Colon (tissue), 2 donors: Measurements from ENCODE around the gene MYOCD.

ENCODE experiments used
- FAIRE-seq: peaks from 2 replicates; lab custom pipeline; 2012; peaks lifted over from hg19 to GRCh38; lab: Jason Lieb, UNC
- donor health status: control.
- donor health status: control.

MYOCD gene

DNA sequence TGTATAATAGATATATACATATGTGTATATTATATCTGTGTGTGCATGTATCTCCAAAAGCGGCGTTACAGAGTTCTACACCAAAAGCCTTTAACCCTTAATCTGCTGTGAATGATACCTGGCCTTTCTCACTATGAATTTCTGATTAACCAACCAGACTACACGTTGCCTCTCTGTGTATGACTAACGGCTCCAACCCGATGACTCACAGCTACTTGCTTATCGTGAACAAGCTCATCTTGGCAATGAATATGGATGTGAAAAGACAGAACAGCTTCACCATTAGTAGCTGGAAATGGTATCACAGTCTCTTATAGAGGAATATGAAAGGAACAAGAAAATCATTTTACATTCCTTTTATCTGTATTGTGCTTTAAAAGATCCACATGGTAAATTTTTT, 99.9 kb downstream of the MYOCD start:
- FAIRE-seq, result no peak

DNA sequence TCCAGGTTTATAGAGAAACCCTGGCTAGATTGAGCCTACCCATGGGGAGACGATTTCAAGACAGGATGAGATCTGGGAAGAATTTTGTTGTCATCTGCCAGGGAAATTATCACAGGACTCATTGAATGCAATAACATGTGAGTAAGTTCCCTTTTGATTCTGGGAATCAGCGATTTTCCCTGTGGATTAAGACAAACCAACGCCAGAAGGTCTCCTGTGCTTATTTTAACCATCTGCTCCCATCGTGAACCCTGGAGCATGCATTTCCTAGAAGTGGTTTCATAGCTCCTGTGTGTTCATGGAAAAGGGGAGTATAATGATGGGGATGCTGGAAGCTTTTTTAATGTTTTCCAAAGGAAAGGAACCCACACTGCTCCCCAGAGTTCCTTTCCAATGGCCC, 102.6 kb downstream of the MYOCD start:
- FAIRE-seq, result no peak

DNA sequence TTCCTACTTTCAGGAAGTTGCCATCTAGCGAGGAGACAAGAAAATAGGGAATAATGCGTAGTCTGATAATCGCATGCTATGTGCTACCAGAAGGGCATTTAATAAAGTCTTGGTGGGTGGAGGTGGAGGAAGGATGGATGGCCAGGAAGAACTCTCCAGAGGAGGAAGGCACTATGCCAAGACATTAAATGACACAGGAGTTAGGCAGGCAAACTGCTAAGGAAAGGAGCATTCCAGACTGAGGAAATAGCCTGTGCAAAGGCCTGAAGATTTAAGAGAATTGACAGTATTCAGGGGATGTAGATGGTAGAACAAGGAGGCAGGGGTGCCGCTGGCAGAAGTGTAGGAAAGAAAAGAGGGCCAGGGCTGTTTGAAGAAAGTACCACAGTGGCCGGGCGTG, 104.3 kb downstream of the MYOCD start:
- FAIRE-seq, result no peak

DNA sequence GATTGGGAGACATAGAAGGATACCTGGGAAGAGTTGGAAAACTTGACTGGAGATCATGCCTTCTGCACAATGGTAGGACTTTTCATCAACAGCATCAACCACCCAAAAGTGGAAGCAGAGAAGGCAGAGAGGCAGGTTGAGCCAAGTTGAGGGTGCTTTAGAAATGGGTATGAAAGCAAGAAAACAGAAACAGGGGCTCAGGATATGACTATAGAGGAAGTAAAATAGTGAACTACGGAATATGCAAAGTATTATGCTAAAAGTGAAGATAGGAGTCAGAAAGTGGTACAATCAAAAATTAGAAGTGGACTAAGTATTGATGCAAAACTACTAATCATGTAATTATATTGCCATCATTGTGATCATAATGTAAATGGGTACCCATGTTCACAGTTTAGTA, 107.5 kb downstream of the MYOCD start:
- no peak for FAIRE-seq

DNA sequence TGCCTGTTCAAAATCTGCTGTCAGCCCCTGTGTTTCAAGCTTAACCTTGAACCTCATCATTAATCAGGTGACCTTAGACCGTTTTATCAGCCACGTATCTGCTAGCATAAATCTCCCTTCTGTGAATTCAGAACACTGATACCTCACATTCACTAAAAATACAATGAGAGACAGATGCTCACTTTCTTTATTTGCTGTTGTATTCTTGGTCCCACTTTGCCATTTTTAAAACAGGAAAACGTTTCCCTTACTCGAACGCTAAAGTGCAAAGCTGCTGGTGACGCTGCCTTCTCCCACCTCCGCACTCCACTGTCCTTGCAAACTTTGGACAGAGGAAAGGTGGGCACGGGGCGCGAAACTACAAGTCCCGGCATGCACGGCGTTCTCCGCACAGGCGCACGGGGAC, 123.4 kb downstream of the MYOCD start:
- no peak for FAIRE-seq

DNA sequence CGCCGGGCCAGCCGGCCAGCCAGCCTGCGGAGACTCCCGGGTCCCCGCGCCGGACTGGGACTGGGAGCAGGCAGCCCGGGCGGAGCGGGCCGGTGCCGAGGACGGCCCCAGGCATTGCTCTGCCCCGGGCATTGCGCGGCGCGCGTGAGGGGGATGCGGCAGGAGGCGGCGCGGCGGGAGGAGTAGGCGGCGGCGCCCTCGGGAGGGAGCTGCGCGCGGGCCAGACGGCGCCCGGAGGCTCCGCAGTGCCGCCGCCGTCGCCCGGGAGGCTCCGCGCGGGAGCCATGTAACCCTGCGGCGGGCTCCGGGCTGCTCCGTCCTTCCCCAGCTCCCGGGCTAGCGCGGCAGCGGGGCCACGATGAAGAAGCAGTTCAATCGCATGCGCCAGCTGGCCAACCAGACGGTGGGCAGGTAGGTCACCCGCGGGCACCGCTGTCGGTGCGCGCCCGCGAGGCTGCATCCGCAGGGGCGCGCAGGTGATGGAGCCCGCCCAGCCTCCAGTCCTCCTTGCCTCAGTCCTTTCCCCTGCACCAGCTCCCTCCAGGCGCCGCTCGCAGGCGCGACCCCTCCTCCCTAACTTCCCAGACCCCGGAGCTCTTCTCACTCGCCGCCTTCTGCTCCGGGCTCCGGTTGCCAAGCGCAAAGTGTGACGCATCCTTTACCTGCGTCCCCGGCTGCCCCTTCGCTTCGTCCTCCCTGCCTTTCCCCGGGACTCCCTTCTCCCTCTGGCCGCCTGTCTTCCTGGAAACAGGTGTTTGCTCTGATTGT, 124.0 kb downstream of the MYOCD start, which contains the start of gene ARHGAP44:
TSS of gene ARHGAP44 (plus strand) at position 18 of the 768 bp plus-strand sequence. CDS start at position 359, 341 bp downstream.
- FAIRE-seq, result no peak

DNA sequence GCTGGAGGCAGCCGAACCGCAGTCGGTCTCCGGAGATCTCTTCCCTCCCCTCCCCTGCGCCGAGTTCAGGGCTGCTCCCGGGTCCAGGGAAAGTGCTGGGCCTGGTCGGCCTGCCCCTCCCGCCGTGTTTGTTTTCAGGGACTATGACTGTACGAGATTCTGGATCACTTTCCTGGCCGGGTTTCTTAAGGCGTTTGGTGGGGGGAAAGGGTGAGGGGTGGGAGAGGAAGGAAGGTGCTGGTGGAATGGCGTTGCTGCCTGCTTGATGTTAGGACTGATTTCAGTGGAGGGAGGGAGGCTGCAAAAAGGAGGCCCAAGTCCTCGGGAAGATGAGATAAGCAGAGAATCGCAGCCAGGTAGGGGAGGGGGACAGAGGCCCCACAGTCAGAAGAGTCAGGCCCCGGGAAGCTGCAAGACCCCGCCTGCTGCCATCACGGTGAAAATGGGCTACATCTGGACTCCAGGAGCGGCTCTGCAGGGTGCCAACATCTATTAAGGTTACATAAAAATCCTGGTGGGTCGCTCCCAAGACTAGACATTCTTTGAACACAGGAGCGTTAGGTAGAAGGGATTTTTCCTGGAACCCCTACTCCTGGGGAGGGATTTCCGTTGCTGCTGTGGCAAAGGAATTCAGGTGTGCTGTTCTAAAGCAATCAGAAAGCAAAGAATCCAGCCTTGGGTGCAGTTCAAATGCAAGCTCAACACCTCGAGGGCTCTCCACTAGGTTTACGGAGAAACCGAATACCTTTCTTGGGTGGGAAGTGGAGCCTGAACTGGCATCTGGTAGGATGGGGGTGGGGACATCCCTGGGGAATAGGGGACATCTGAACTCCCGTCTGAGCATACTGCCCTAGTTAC, 124.8 kb downstream of the MYOCD start:
- FAIRE-seq, result no peak

DNA sequence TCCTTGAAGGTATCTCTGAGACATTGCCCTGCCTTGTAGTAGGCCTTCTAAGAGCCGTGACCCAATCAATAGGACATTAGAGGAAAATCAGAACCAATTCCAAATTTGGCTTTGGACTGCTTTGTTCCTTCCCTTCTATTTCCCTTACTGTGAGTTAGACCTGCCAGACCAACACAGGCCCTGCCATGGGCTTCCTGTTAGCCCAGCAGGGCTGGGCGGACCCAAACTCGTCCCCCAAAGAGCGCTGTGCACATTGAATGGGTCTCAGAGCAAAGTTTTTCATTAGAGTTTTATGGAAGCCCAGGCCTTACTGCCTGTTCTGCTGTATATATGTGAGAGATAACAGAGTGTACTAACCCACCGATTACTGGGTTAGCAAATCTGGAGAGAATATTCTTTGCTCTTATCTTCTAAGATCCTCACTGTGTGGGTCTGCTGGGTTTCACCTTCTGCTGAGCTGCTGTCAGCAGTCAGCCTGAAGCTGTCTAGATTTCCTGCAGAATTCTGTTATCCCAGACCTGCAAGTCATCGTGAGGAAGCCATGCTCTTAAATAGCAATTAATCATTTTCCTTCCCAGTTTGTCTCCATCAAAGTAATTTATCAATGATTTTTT, 129.3 kb downstream of the MYOCD start:
- no peak for FAIRE-seq

DNA sequence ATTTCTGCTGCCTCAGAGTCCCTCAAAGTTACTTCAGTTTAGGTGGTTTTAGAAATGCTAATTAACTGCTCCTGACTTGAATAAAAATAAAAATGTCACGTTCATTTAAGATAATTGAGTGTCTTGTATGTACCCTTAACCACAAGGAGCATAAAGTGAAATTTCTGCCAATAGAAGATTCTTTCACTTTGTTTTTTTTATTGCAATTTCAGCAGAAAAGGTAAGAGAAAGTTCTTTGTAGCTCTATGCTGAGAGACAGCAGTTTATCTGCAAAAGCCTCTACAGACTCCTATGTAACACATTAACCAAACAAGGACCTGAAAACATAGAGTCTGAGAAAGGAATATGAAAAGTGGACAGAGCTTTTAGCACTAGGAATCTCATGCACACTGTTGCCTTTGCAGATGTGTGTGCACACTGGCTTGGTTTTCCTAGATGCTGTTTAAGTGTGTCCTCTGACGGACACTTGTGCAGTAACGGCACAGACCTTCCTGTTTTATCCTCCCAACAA, 135.2 kb downstream of the MYOCD start:
- FAIRE-seq, result no peak

DNA sequence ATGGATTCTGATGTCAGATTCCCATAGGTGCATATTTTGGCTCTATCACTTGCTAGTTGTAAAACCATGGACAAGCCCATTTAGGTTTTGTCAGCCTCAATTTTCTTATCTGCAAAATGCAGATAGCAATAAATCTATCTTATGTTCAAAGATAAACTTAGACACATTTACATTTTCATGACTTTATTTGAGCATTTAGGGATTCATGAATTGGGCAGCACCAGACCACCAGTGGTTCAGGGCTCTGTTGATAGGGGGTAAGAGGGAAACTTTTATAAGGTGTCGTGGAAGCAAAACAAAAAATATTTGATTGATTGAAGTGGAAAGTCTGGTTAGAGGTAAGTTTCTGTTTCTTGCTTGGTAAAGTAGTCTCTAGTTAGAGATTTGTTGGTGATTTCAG, 140.9 kb downstream of the MYOCD start:
- no peak for FAIRE-seq

DNA sequence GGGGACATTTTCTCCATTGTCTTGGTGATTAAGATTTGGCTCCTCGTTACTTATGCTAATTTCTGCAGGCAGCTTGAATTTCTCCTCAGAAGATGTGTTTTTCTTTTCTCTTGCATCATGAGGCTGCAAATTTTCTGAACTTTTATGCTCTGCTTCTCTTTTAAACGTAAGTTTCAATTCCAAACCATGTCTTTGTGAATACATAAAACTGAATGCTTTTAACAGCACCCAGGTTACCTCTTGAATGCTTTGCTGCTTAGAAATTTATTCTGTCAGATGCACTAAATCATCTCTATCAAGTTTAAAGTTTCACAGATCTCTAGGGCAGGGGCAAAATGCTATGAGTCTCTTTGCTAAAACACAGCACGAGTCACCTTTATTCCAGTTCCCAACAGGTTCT, 143.0 kb downstream of the MYOCD start:
- no peak for FAIRE-seq

DNA sequence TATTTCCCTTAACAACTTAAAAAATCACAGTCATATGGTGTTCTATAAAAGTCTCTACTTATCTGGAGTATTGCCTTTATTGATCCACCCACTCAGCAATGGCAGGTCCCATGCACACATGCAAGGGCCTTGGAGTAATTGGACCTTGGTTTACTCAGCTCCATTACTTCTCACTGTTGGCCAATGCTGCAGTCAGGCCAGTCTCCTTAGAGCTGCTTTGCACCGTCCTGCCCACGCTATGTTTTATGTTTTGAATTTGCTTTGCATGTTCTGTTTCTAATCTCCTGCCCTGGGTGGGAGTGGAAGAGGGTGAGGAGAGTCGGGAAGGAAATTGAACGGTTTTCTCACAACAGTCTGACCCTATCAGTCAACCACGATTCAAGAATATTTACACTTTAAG, 147.2 kb downstream of the MYOCD start:
- no peak for FAIRE-seq

DNA sequence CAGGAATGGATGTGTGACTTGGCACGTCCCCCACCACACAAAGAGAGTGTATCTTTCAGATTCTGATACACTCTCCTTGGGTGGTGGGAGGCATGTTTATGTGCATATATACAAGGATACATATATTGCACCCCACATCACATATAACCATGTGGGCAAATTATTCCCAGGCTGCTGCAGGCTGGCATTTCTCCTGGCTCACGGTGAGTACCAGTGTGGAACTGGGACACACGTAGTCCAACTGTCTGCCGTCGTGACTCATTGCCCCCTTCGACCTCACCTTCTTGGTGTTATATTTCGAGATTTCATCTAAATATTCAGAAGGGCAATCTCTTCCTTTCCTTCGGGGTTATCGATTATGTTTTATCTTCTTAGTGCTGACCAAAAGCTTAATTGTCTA, 148.0 kb downstream of the MYOCD start:
- no peak for FAIRE-seq

DNA sequence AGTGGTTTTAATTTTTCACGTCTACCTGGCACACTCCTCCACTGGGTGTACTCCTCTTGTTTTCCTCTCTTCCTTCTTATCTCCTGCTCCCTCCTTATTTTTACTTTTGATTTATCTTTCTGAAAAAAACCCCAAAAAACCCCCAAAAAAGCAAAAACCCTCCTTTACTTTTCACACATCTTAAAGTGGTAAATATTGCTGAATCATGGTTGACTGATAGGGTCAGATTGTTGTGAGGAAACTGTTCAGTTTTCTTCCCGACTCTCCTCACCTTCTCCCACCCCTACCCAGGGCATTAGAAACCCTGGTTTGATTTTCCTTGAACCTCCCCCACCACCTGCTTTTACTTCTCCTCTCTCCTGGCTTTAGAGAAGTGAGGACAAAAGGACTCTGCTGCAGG, 149.0 kb downstream of the MYOCD start:
- no peak for FAIRE-seq

DNA sequence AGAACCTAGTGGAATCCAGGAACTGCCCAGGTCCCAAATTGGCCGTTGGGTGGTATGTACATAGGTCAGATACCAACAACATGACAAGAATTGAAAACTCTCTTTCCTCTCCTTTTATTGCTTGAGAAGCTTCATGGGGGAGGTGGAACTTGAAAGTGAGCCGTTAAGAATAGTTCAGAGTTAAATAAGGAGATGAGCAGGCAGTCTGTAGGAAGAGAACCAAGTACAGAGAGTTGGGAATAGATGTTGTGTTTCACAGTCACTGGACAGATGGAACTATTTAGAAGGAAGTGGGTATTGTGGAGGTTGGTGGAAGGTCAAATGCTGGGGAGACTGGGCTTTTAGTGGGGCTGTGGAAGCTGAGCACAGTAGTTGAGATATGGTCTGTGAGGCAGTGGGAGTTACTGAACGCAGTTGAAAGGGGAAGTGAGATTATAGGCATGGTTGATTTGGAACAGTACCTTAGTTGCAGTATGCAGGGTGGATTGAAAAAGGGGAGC, 150.0 kb downstream of the MYOCD start:
- no peak for FAIRE-seq
